IPS DF 4.7 (cell line): ENCODE measurements around the gene FAM216A.

ENCODE experiments used
- DNase-seq: peaks from one replicate; pipeline ENCODE4 v3.0.0-alpha.2; 2013; ENCODE audit warnings: low spot score; ENCODE audit errors: extremely low read depth

The FAM216A gene

DNA sequence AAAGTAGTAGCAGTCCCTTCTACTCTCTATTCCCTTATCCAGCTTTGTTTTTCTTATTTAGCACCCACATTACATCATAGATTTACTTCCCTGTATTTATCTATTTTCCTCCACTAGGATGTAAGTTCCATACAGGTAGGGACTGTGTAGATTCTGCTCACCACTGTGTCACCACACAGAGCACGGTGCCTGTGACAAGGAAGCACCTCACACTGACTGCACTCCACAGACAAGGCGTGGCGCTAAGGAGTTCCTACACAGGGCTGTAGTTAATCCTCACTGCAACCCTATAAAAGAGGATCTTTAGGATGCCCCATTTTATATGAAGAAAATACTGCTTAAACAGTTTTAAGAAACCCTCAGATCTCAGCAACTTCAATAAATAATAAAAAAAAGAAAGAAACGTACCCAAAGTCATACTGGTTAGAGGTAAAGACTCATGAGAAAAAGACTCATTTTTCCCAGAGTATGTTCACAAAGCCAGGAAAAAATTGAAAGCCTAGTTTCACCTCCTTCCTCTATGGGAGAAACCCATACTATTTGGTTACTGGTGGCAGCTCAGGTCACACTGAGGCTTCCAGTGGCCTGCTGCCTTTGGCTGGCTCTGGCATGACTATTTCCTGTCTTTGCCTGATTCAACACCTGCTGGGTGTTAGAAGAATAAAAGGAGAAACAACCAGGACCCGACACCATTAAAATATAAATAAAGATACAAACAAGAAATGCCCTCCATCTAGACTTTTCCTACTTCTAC, 70.4 kb downstream of the FAM216A start:
- DNase-seq = no peak
